GM21447 (cell line): ENCODE data around the gene FZR1.
"Not testable (repeated sequence)": the region's sequence is repeated elsewhere in the genome, so short reads cannot be mapped to it uniquely, and the experiment has no call there.

Source experiments
- ATAC-seq: cut with Tn5 transposase; IDR thresholded peaks from one replicate; pipeline ENCODE4 v1.9.1; 2021; ENCODE audit not compliant: unreplicated experiment

FZR1 gene

DNA sequence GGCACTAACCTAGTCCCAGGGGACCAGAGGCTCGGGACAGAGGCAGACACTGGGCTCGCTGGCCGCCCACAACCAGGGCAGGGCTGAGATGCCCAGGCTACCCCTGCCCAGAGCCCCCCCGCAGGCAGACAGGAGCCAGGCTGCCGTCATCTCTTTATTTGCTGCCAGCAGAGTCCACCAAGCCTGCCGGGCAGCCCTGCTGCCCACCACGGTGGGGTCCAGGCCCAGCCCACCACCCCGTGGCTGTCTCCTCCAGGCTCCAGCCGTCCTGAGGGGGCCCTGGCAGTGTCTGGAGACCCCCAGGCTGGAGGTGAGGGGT lies 37.9 kb downstream of the FZR1 start:
- no peak for ATAC-seq

DNA sequence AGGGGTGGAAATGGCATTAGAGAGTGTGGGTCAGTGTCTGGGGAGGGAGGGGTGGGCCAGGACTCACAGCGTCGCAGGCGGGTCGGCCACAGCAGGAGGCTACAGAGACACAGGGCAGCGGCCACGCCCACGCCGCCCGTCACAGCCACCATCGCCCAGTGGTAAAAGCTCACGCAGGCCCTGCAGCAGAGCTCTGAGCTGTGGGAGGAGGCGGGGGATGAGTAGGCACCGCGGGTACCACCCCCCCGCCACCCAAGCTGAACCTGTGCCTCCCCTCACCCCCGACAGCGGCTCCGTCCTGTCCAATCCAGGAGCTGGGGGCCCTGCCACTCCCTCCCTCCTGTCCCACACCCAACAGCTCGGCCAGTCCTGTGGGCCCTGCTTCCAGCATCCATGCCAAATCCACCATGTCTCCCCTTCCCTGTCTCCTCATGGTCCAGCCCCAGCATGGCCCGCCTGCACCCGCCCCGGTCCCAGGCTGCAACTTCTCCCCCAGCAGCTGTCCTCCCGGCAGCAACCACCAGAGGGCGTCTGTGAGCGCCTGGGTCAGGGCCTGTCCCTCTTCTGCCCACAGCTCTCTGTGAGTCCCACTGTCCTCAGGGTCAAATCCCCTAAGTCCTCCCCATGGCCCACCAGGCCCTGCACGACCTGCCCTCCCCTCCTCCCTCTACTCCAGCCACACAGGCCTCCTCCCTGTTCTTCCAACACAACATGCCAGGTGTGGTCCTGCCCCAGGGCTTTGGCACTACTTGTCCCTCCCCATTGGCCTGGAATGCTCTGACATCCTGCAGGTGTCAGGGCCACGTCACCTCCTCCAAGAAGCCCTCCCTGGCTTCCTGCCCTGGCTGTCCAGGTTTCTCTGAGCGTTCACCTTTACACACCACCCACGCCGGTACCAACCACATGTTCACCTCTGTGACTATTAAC lies 38.9 kb downstream of the FZR1 start:
- no peak for ATAC-seq

DNA sequence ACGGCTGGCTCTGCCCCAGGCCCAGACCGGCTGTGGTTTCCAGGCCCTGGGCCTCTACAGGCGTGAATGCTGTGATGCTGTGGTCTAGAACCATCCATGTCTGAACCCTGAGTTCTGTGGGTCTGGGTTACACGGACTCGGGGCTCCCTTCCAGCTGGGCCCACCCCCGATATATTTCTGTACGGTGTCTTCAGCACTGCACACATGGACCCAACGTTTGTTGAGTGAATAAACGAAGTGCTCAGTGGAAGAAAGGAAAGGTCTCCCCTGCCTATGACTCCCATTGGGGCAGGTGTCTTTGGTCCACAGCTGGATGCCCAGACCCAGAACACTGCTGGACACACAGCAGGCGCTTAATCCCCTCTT lies 39.5 kb downstream of the FZR1 start:
- no peak for ATAC-seq

DNA sequence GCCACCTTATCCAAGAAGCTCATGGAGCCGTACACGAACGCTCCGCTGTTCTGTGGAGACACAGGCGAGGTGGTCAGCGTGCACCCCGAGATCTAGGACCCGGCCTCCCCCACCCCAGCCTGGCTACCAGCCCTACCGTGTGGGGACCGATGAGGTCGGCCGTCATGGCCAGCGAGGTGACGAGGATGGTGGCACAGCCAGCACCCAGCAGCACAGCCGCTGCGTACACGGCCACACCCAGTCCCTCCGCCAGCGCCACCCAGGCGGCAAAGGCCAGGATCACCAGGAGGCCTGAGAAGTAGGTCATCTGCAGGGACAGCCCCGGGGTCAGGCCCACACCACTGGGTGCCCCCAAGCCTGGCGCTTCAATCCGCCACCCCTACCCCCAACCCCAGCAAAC lies 40.0 kb downstream of the FZR1 start:
- no peak for ATAC-seq

DNA sequence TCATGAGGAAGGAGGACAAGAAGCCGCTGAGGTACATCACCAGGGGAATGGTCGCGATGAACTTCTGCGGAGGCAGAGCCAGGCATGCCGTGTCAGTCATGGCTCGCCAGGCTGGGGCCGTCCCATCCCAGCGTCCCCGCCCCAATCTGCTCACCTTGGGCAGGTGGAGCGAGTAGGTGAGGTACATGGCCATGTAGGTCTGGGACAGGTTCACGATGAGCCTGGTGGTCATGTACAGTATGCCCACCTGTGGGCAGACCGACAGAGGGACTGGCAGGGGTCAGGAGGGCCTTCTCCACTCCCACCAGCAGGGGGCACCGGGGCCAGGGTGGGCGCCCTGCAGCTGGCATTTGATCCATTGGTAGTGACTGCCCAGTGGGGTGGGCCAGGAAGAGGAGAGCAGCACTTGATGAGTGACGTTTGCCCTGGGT lies 41.2 kb downstream of the FZR1 start:
- ATAC-seq, result no peak

DNA sequence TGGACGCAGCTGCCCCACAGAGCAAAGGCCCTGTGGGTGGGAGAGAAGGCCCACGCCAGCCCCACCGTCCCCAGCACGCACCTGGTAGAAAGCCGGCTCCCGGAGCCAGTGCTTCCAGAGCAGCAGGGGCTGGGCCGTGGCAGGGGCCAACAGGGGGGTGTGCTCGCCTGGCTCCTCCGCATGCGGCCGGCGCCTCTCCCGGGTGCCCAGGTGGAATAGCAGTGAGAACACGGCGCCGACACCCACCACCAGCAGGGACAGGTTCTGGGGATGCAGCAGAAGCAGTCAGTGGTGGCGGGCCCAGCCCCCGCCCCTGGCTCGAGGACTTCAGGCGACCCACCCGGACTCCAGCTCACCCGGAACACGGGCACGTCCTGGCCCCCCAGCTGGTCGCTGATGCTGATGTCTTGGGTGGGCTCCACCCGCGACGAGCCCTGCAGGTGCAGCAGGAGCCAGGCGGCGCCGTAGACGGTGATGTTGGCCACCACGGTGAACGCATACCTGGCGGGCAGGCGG lies 41.7 kb downstream of the FZR1 start:
- ATAC-seq, result no peak

DNA sequence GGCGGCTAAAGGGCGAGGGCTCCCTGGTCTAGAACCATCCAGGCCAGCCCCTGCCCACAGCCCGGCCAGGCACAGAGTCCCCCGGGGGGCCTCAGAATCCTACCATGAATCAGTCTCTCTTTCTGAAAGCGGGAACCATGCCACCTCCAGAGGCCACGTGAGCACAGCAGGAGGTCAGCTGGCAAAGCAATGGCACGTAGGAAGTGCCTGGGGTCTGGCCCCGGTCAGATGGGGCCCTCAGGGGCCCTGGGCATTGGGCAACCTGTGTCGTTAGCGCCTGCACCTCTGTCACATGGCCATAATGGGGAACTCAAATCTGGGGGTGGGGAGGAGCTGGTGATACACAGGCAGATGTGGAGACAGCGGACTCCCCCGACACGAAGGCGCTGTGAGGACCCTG lies 42.5 kb downstream of the FZR1 start:
- no peak for ATAC-seq

DNA sequence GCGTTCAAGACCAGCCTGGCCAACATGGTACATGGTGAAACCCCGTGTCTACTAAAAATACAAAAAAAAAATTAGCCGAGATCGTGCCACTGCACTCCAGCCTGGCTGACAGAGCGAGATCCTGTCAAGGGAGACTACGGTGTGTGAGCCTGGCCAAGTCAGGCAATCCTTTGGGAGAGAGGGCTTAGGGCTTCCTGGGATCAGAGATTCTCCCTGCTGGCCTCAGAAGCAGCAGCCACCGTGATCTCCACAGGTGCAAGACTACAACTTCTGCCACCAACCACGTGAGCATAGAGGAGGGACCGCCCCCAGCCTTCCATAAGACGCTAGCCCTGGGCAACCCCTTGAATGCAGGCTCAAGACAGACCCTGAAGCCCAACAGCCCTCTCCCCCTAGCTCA lies 43.7 kb downstream of the FZR1 start:
- ATAC-seq, result no peak

DNA sequence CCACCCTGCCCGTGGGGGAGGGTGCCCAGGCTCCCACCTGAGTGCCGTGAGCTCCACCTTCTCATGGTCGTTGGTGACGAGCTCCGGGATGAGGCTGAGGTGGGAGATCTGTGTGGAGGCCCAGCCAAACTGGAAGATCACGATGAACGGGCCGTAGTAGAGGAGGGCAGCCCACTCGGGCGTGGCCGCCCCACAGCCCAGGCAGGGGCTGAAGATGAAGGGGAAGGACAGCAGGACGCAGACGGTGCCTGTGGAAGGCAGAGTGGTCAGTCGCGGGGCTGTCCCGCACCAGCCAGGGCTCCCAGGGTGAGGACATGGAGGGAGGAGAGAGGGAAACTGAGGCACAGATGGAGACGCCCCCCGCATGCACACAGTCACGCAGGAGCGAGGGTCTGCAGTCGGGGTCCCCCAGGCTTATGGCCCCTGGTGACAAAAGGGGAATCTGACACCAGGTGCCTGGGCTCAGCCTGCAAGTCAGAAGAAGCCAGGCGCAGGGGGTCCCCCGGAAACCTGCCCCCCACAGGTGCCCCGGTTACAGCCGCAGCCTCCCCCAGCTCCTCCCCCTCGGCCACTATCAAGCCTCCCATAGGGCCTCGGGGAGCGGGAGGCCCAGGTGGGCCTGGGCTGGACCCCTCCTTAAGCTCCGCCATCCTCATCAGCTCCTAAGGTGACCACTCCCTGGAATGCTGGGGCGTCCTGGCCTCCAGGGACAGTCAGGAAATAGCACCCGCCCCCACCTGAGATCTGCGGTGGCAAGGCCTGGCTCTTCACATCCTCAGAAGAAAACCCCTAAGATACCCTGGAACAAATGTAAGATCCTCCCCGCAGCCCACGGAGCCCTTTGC lies 45.1 kb downstream of the FZR1 start:
- no peak for ATAC-seq

DNA sequence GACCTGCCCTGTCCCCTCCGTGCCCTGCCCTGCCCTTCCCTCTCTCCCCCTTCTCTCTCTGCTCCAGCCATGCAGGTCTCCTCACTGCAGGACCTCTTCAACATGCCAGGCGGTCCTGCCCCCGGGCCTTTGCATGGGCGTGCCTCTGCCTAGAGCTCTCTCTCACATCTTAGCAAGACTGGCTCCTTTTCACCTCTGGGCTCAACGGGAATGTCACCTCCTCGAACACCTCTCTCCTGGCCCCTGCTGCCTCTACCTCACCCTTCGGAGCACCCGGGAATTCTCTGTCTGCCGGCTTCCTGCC lies 45.6 kb downstream of the FZR1 start:
- ATAC-seq, result no peak

DNA sequence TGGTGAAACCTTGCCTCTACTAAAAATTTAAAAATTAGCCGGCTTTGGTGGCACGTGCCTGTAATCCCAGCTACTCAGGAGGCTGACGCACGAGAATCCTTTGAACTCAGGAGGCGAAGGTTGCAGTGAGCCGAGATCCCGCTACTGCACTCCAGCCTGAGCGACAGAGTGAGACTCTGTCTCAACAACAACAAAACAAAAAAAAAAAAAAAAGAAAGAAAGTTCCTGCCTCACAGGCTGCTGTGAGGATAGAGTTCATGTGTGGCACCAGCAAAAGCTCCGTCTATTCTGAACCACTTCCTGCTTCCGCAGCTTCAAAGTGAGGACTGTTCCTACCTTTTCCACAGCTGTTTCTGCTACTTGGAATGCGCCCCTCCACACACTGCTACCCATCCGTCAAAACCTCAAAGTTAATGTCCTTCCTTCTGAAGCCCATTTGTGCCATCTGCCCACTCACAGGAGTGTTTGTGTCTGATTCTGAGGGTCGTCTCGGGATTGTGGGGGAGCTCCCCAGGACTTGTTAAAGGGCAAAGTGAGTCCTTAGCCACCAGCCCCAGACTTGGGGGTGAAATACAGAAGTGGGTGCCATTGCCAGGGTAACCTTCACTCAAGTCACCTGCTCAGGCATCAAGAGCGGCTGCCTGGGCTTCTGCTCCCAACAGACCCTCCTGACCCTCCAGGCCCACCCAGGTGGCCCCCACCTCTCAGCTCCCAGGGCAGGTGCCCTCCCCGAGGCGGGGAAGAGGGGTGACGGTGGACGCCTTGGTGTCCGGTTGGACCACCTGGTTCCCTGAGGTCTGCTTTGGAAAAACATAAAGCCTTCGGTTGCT lies 48.4 kb downstream of the FZR1 start:
- no peak for ATAC-seq

DNA sequence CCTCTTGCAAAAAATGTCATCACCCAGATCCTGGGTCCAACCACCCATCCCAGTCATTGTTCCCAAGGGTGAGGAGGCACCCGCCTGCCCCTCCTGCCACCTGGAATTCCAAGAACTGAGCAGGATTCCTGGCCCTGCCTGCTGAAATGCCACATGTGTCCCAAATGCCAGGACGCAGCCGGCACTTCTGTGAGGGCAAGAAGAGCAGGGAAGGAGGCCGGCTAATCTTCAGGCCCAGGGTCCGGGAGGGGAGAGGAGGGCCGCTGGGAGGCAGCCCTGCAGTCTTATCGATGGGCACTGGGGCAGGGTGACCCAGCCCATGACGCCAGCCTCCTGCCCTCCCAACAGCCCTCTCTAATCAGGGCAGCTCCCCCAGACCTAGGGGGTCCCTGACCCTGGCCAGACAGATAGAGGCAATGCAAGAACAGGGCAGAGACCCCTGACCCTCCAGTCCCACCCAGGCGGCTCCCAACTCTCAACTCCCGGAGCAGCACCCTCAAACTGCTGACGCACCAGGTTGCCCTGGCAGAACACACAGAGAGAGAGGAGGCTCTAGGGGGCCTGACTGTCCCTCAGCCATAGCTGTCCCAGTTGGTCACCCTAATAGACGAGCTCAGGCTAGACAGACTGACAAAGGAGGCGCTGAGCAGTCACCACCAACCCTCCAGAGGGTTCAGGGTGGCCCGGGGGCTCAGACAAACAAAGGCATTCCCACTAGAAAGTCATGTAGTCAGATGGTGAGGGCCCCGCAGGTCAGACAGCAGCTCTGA lies 49.7 kb downstream of the FZR1 start:
- no peak for ATAC-seq

DNA sequence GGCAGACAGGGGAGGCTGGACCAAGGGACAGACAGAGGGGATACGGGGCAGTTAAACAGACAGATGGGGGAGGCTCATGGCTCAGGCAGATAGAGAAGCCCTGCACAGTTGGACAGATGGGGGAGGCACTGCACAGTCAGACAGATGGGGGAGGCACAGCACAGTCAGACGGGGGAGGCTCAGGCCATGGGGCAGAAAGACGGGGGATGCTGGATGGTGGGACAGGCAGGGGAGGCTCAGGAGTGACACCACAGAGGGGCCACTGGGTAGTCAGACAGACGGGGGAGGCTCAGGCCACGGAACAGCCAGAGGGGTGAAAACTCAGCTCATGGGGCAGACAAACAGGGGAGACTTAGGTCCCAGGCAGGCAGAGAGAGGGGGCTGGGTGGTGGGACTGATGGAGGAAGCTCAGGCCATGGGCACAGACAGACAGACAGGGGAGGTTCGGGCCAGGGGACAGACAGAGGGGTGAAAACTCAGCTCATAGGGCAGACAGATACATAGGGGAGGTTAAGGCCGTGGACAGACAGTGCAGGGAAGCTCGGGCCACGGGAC lies 50.4 kb downstream of the FZR1 start:
- no peak for ATAC-seq

DNA sequence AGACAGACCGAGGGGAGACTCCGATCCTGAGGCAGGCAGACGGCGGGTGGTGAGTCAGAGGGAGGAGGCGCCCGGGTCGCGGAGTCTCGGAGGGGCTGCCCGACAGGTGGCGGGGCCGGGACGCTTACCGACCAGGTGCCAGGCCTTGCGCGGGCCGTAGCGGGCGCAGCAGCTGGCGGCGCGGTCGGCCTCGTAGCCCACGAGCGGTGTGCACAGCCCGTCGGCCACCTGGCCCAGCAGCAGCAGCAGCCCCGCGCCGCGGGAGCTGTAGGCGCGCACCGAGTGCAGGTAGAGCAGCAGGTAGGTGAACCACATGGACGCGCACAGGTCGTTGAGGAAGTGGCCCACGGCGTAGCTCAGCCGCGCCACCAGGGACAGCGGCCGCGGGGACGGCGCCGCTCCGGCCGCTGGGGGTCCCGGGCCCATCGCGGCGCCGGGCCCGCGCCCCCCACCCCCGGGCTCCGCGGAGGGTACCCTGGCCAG lies 50.9 kb downstream of the FZR1 start:
- ATAC-seq, result peak; percentile 7

DNA sequence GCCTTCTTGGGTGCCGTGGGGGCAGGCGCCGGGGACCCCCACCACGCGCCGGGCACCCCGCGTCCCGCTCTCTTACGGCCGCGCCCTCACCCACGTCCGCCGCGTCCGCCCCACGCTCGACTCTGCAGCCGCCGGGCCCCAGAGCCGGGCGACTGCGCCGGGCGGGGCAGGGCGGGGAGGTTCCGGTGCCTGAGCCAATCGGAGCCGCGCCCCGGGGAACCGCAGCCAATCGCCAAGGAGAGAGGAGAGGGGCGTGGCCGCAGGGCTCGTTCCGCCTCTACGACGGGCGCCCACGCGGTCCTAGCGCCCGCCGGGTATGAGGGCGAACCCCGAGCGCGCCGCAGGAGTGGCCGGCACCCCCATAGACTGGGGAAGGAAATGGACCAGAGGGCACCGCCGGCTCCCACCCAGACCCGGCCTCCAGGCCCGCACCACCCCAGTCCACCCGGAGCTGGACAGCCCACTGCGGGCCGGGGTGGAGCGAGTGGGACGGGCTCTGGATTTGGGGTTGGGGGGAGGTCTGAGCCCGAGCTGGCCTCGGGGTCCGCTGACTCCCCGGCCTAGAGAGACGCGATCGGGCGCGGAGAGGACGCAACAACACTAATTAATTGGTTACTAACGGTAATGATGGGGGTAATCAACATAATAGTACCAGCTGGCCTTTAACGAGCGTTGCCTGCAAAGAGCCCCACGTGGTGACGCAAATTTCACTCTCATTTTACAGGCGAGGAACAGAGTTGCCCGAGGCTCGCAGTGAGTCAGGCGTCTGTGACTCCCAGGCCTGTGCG lies 51.5 kb downstream of the FZR1 start, which contains the start of gene MFSD12:
MFSD12 (minus strand) TSS at position 126 of the 788 bp plus-strand sequence. CDS start 183 bp downstream, outside the sequence.
- ATAC-seq, result peak; percentile 72

DNA sequence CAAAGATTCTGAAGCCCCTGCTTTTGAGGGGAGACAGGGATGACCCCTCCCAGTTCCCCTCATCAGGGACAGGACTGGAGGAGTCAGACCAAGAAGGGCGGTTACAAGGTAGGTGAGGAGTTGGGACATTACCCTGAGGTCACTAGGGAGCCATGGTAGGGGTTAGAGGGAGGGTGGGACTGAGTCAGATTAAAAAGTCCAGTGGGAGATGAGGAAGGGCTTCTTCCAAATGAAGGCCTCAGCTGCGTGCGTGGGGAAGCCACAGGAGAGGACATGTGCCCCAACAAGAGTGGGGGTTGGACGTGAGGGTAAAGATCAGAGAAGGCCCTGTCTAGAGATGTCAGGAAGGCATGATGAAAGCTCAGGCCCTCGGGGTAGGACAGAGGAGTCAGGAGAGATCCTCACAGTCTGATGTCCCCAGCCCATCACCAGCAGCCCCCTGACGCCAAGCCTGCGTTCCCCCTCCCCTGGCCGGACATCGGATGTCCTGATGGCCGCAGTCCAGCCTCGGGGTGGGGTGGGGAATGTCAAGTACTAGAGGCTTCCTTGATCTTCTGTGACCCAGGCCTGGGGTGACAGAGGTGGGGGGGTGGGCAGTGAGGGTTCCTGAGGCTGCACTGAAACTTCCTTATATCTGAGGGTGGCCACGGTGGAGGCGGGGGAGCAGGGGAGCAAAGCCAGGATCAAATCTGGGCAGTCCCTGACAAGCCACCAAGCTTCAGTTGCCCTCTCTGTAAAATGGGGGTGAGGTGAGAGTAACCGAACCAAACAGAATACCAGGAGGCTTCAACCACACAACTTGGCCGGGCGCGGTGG lies 57.8 kb downstream of the FZR1 start:
- no peak for ATAC-seq

DNA sequence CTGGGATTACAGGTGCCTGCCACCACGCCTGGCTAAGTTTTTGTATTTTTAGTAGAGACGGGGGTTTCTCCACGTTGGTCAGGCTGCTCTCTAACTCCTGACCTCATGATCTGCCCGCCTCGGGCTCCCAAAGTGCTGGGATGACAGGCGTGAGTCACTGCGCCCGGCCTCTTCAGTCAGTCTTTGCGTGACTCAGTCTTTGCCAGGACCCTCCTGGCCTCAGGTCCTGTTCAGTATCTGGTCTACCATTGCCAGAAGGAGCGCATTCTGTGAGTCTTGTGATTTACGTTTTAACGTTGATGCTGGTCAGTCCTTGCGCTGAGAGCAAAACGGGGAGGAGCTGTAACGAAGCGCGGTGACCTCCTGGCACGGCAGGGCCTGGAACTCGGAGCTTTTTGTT lies 59.0 kb downstream of the FZR1 start:
- ATAC-seq, result no peak

DNA sequence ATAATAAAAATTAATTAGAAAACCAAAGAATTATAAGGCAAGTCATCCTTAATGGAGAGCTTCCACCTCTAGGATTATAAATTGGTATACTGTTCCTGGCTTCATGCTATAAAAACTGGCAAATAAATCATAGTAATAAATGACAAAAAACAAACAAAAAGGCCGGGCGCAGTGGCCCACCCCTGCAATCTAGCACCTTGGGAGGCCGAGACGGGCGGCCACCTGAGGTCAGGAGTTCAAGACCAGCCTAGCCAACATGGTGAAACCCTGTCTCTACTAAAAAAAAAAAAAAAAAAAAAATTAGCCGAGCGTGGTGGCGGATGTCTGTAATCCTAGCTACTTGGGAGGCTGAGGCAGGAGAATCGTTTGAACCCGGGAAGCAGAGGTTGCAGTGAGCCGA lies 63.9 kb downstream of the FZR1 start:
- not testable (repeated sequence) for ATAC-seq
